HG03457 (cell line): Measurements from ENCODE around the gene VIPR2.

Source experiments
- ATAC-seq: cut with Tn5 transposase; IDR thresholded peaks from one replicate; pipeline ENCODE4 v1.9.1; 2021; ENCODE audit warnings: moderate number of reproducible peaks; ENCODE audit not compliant: unreplicated experiment

VIPR2 gene

GRCh38 chr7:159068893-159069448 lies 75.7 kb downstream of the VIPR2 start:
- ATAC-seq = no peak

- no peak for ATAC-seq
These were observed 76.2 kb downstream of the VIPR2 start for GRCh38 chr7:159068488-159068811.

- ATAC-seq = no peak
These were observed 76.8 kb downstream of the VIPR2 start for GRCh38 chr7:159067576-159068487.

DNA sequence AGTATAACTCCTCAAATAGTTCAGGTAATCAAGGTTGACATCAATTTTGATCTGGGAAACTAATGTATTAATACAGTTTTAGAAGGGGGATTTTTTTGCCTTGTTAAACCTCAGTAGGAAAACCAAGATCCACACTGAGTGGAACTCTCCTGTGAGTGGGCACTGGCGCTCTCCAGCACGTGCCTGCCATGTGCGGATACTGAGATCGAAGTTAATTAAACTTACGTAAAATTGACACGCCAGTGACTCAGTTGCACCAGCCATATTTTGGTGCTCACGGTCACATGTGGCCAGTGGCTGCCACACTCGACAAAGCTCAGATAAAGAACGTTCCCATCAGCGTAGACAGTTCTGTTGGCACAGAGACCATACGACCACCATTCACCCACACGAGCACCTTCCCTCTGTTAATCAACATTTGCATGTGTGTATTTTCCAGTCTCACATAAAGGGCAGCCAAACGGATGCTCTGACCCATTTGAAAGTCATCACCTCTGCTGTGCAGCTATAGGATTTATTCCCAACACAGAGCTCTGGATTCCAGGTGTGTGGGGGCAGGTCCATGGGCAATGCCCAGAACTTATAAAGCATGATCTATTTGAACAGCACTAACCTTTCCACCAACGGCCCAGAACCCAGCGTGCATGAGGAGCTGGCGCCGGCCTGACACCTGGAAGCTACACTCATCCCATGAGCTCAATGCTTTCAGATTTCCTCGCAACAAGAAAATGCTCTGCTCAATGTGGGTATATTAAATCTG lies 77.7 kb downstream of the VIPR2 start:
- no peak for ATAC-seq

DNA sequence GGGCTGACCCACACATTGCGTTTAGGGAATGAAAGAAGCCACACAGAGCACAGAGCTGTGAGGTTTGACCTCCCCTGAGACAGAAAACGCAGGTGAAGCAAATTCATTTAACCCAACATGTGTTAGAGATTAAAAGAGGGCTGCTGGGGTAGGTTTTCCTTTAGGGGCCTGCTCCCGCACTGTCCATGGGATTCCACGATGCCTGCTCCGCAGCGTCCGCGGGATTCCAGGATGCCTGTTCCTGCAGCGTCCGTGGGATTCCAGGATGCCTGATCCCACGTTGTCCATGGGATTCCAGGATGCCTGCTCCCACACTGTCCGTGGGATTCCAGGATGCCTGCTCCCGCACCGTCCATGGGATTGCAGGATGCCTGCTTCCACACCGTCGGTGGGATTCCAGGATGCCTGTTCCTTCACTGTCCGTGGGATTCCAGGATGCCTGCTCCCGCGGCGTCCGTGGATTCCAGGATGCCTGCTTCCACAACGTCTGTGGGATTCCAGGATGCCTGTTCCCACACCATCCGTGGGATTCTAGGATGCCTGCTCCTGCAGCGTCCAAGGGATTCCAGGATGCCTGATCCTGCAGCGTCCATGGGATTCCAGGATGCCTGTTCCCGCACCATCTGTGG lies 78.7 kb downstream of the VIPR2 start:
- no peak for ATAC-seq

- no peak for ATAC-seq
These were observed 79.7 kb downstream of the VIPR2 start for GRCh38 chr7:159064816-159065510.

- no peak for ATAC-seq
These were observed 80.4 kb downstream of the VIPR2 start for GRCh38 chr7:159064121-159064815.

DNA sequence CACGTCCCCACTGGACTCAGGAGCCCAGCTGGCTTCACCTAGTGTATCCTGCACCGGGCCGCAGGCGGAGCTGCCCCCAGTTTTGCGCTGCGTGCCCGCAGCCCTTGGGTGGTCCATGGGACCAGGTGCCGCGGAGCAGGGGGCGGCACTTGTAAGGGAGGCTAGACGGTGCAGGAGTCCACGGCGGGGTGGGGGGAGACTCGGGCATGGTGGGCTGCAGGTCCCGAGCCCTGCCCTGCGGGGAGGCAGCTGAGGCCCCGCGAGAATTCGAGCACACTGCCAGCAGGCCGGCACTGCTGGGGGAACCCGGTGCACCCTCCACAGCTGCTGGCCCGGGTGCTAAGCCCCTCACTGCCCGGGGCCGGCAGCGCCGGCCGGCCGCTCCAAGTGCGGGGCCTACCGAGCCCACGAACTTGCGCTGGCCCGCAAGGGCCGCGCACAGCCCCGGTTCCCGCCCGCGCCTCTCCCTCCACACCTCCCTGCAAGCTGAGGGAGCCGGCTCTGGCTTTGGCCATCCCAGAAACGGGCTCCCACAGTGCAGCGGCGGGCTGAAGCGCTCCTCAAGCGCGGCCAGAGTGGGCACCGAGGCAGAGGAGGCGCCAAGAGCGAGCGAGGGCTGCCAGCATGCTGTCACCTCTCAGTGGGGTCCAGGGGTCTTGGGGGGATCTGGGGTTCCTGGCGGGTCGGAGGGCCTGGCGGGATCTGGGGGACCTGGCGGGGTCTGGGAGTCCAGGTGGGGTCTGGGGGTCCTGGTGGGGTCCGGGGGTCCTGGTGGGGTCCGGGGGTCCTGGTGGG lies 81.4 kb downstream of the VIPR2 start:
- ATAC-seq = no peak

DNA sequence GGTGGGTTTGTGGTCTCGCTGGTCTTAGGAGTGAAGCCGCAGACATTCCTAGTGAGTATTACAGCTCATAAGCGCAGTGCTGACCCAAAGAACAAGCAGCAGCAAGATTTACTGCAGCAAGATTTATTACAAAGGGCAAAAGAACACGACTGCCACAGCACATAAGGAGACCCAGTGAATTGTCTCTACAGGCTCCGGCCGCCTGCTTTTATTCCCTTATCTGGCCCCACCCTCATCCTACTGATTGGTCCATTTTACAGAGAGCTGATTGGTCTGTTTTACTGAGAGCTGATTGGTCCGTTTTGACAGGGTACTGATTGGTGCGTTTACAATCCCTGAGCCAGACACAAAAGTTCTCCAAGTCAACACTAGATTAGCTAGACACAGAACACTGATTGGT lies 82.1 kb downstream of the VIPR2 start:
- no peak for ATAC-seq

DNA sequence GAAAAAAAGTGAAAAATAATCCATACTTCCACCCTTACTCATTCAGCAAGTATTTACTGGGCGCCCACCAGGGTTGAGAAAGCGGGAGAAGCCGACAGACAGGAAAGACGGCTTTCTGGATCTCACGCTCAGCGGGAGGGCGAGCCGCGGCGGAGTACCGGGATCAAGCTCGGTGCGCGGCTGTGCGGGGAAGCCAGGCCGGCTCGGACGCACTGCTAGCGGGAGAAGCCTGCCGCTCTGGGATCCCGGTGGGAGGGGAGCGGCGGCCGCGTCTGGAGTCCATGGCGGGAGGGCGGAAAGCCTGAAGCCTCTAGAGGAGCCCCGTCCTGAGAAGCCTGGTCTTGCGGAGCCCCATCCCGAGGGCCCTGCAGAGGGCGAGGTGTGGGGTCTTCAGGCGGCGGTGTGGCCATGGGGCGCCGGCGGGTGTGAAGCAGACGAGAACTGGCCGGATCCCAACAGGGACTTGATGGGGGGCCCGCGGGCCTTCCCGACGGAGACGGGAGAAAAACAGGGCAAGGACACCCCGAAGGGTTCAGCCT lies 82.9 kb downstream of the VIPR2 start:
- no peak for ATAC-seq

DNA sequence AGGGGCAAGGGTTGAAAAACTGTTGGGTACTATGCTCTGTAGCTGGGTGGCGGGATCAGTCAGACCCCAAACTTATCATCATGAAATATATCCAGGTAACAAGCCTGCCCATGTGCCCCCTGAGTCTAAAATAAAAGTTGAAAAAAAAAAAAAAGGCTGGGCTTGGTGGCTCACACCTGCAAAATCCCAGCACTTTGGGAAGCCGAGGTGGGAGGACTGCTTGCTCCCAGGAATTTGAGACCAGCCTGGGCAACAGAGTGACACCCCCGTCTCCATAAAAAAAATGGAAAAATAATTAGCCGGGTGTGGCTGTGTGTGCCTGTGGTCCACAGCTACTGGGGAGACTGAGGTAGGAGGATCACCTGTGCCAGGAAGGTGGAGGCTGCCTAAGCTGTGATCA lies 83.5 kb downstream of the VIPR2 start:
- ATAC-seq = no peak

DNA sequence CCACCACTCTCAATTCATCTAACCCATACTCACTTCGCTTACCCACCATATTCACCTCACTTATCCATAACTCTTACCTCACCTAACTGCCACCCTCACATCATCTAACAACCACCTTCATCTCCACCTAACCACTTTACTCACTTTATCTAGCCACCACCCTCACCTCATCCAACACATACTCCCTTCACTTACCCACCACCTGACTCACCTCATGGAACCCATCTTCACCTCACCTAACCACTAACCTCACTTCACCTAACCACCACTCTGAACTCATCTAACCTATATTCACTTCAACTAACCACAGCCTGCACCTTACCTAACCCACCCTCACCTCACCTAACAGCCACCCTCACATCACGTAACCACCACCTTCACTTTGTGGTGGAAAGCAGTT lies 84.2 kb downstream of the VIPR2 start:
- no peak for ATAC-seq

- ATAC-seq = no peak
These were observed 85.0 kb downstream of the VIPR2 start for GRCh38 chr7:159059629-159060028.

DNA sequence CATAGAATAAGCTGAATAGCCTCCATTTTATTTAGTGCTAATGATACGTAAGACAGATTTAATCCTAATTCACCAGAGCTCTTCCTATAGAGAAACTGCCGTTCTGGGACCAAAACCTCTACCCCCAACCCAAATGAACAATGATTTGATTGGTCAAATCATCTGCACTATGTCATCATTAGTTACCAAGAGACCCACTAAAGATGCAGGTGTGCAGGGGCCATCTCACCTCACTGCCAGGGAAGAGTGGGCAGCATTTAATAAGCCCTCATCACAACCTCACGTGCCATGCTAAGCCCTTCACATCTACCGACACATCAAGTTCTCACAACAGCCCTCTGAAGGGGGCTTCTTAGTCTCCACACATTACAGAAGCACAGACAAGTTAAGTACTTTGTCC lies 87.0 kb downstream of the VIPR2 start:
- no peak for ATAC-seq

DNA sequence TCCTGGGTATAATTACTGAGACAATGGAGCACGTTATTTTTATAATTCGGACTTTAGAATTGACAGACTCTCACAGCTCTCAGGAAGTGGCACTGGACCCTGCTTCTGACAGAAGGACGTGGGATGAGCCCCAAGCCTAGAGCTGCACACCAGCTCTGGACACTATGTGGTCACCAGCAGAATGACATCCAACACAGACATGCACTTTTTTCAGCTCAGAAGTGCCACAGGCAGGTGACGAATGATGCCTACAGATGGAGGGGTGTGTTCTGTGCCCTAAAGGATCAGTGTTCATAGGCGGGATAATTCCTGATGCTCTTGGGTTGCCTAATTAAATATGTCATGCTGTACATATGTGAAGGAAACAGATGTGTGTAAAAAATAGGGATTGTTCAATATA lies 87.9 kb downstream of the VIPR2 start:
- no peak for ATAC-seq

DNA sequence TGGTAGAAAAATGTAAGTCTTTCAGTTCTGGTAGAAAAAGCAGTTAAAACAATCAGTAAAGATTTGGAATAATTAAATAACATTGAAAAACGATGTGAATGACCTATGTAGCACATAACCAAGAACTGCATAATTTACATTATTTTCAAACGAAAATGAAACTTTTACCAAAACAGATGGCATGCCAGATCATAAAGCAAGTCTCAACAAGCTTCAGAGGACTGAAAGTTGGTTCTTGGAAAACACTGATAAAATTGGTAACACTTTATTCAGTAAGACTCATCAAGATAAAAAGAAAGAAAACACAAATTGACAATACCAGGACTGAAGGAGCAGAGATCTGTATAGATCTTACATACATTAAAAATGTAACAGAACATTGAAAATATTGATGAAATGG lies 92.8 kb downstream of the VIPR2 start:
- no peak for ATAC-seq

- ATAC-seq = no peak
These were observed 94.0 kb downstream of the VIPR2 start for GRCh38 chr7:159050704-159051103.

DNA sequence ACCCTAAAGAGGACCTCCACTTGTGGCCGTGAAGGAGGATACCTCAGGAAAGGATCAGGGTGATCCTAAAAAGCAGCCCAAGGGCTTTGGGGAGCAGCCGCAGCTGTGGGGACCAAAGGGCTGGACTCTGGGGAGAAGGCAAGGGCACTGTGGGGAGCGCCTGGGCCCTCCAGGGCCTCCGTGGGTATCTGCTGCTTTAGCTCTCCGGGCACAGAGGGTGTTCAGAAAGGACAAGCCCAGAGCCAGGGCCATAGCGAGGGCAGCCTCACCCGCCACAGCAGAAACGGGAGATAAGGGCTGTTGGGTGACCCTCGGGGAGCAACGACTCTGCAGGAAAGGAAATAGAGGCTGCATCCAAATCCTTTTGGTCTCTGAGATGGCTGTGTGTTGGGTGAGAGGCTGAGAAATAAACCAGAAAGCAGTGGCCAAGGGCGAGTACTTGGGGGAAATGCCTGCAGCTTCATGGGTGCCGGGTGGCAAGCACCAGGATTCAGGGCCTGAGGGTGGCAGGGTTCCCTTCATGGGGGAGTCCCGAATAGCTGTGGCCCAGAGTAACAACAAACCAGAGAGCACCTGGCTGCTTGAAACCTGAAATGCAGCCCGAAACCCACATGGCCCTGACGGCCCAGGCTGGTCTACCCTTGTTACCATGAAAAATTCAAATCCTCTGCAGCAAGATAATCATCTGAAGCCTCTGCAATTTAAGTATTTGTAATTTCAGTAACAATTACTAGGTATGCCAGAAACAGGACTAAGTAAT lies 95.2 kb downstream of the VIPR2 start:
- no peak for ATAC-seq

GRCh38 chr7:159048656-159049055 lies 96.0 kb downstream of the VIPR2 start:
- no peak for ATAC-seq
